HCT116 (cell line): ENCODE measurements around the gene MAP2K5. TPM values are rescaled to one million over a fixed set of nuclear protein-coding genes. Genes with fewer than 3 reads are reported as not detected.

ENCODE experiments used
- ATAC-seq: fragments of 200-7000 bp; cut with Tn5 transposase; 2 replicates; pipeline ENCODE4 v1.9.1; 2020; ENCODE audit warnings: mild to moderate bottlenecking, moderate library complexity
- BruUV-seq: library from RNA; stranded (reverse); fragments of 400-500 nt; replicated peaks from 2 replicates; lab custom pipeline; 2021; lab: Mats Ljungman, UMichigan
- CTCF ChIA-PET: fragments of 300-600 bp; sonication (Branson Sonifier 250); formaldehyde crosslinking; loops from one replicate; lab custom pipeline; 2021; ENCODE audit warnings: antibody characterized with exemption; lab: Charles Lee
- POLR2A ChIA-PET: fragments of 300-600, 350-600 bp; sonication (Branson Sonifier 250); formaldehyde crosslinking; loops from one replicate; lab custom pipeline; 2021; ENCODE audit warnings: antibody characterized with exemption; lab: Charles Lee
- RAD21 ChIA-PET, 2 experiments: fragments of 300-600 bp; sonication (Branson Sonifier 250); formaldehyde crosslinking; loops; one replicate each; lab custom pipeline; 2023; ENCODE audit warnings: low total read pairs in 2 of 2; ENCODE audit not compliant: uncharacterized antibody in 2 of 2, unreplicated experiment in 2 of 2, low non-redundant PET in 1 of 2; lab: Charles Lee
- DNase-seq: peaks from one replicate; pipeline ENCODE4 v3.0.0-alpha.2; 2010; ENCODE audit warnings: low read depth, low spot score
- H2AFZ ChIP-seq: fragments of 200-600 bp; shearing (Covaris generic), sonication (generic); 2 replicates; pipeline ENCODE4 v1.6.1; 2017; ENCODE audit warnings: low read depth, mixed run types, mixed read lengths, antibody characterized with exemption, low read length; ENCODE audit not compliant: poor library complexity, severe bottlenecking
- H3K27ac ChIP-seq: 2 replicates; pipeline ENCODE4 v1.5.1; 2012; ENCODE audit warnings: low read depth, low read length
- H3K27me3 ChIP-seq: fragments of 200-600 bp; sonication (generic); 2 replicates; pipeline ENCODE4 v1.6.1; 2016; ENCODE audit warnings: mixed run types, low read length, mixed read lengths; ENCODE audit not compliant: insufficient read depth
- H3K36me3 ChIP-seq, 2 experiments: fragments of 200-500 bp in 1 of 2; fragments of 200-600 bp in 1 of 2; sonication (Bioruptor generic) in 1 of 2; sonication (generic) in 1 of 2; 2 replicates each; pipeline versions ENCODE4 v1.5.1 to v1.6.1; 2014 to 2016; ENCODE audit warnings: low read length in 2 of 2, inconsistent platforms in 1 of 2, mixed read lengths in 1 of 2, mixed run types in 1 of 2; ENCODE audit not compliant: insufficient read depth in 2 of 2, control insufficient read depth in 1 of 2
- H3K4me1 ChIP-seq, 2 experiments: fragments of 200-600 bp in 1 of 2; sonication (generic) in 1 of 2; 2 replicates each; pipeline versions ENCODE4 v1.5.1 to v1.6.1; 2012 to 2017; ENCODE audit warnings: low read length in 2 of 2, inconsistent platforms in 1 of 2, mild to moderate bottlenecking in 1 of 2, mixed read lengths in 1 of 2, mixed run types in 1 of 2, moderate library complexity in 1 of 2; ENCODE audit not compliant: insufficient read depth in 2 of 2, control insufficient read depth in 1 of 2
- H3K4me2 ChIP-seq: fragments of 200-600 bp; sonication (generic); 2 replicates; pipeline ENCODE4 v1.6.1; 2017; ENCODE audit warnings: mixed run types, low read length, mixed read lengths
- H3K4me3 ChIP-seq, 2 experiments: fragments of 200-600 bp in 1 of 2; sonication (generic) in 1 of 2; replicated peaks in 1 of 2; 2 replicates each; pipeline ENCODE4 v1.5.1; 2011 to 2016; ENCODE audit warnings: low read length in 2 of 2, control low read depth in 1 of 2, low read depth in 1 of 2, mild to moderate bottlenecking in 1 of 2, mixed read lengths in 1 of 2, mixed run types in 1 of 2
- H3K79me2 ChIP-seq: fragments of 200-600 bp; sonication (generic); 2 replicates; pipeline ENCODE4 v1.6.1; 2017; ENCODE audit warnings: mild to moderate bottlenecking, mixed run types, low read length, moderate library complexity, mixed read lengths; ENCODE audit not compliant: insufficient read depth
- H3K9ac ChIP-seq: fragments of 200-600 bp; sonication (generic); 2 replicates; pipeline ENCODE4 v1.6.1; 2016; ENCODE audit warnings: low read length, mixed read lengths
- H3K9me2 ChIP-seq: fragments of 200-600 bp; sonication (generic), shearing (Covaris generic); 2 replicates; pipeline ENCODE4 v1.6.1; 2017; ENCODE audit warnings: mixed run types, mild to moderate bottlenecking, moderate library complexity; ENCODE audit not compliant: insufficient read depth
- H3K9me3 ChIP-seq, 2 experiments: fragments of 200-500 bp in 1 of 2; fragments of 200-600 bp in 1 of 2; sonication (Bioruptor generic) in 1 of 2; sonication (generic) in 1 of 2; 2 replicates each; pipeline ENCODE4 v1.6.1; 2014 to 2017; ENCODE audit warnings: low read length in 2 of 2, mixed read lengths in 2 of 2, inconsistent platforms in 1 of 2, low read depth in 1 of 2, mild to moderate bottlenecking in 1 of 2, mixed run types in 1 of 2, moderate library complexity in 1 of 2; ENCODE audit not compliant: control insufficient read depth in 1 of 2, insufficient read depth in 1 of 2
- H4K20me1 ChIP-seq: fragments of 200-600 bp; sonication (generic), shearing (Covaris generic); 2 replicates; pipeline ENCODE4 v1.6.1; 2017; ENCODE audit warnings: mixed run types, mild to moderate bottlenecking, moderate library complexity; ENCODE audit not compliant: insufficient read depth
- CEBPB ChIP-seq: IDR thresholded peaks from 2 replicates; pipeline ENCODE4 v1.6.1; 2012; ENCODE audit warnings: low read depth
- CTCF ChIP-seq, 3 experiments: fragments of 200-600 bp in 1 of 3; sonication (generic) in 1 of 3; IDR thresholded peaks in 2 of 3; conservative IDR thresholded peaks in 1 of 3; 2 replicates each; pipeline ENCODE4 v1.5.1; 2012 to 2017; ENCODE audit warnings: low read depth in 2 of 3, low read length in 2 of 3, antibody characterized with exemption in 1 of 3, borderline replicate concordance in 1 of 3, control low read depth in 1 of 3, mild to moderate bottlenecking in 1 of 3, mixed read lengths in 1 of 3, mixed run types in 1 of 3, moderate library complexity in 1 of 3; ENCODE audit not compliant: insufficient read depth in 1 of 3
- EGR1 ChIP-seq: IDR thresholded peaks from 2 replicates; pipeline ENCODE4 v1.6.1; 2012; ENCODE audit warnings: low read depth
- FOSL1 ChIP-seq: IDR thresholded peaks from 2 replicates; pipeline ENCODE4 v1.6.1; 2012; ENCODE audit warnings: low read depth
- POLR2A ChIP-seq: IDR thresholded peaks from 2 replicates; pipeline ENCODE4 v1.7.0; 2011; ENCODE audit warnings: borderline replicate concordance; ENCODE audit not compliant: insufficient read depth, insufficient read length; ENCODE audit errors: extremely low read depth
- SRF ChIP-seq: IDR thresholded peaks from 2 replicates; pipeline ENCODE4 v1.6.1; 2012; ENCODE audit warnings: low read depth
- YY1 ChIP-seq: IDR thresholded peaks from 2 replicates; pipeline ENCODE4 v1.6.1; 2011; ENCODE audit warnings: low read length, low read depth, moderate library complexity, mild to moderate bottlenecking; ENCODE audit not compliant: insufficient replicate concordance; ENCODE audit errors: extremely low read depth
- ZBTB33 ChIP-seq: IDR thresholded peaks from 2 replicates; pipeline ENCODE4 v1.6.1; 2011; ENCODE audit warnings: mild to moderate bottlenecking, low read length, moderate library complexity; ENCODE audit not compliant: insufficient replicate concordance; ENCODE audit errors: extremely low read depth
- intact Hi-C: fragments of 100-400 bp; cut with micrococcal nuclease; formaldehyde crosslinking; loops from 2 replicates; pipeline ENCODE4 v1.10.0; 2022
- total RNA-seq: library from RNA; stranded (reverse); gene quantifications from one replicate; pipeline ENCODE4 v1.2.1, GENCODE V29; 2021; ENCODE audit not compliant: unreplicated experiment

MAP2K5 gene
- total RNA-seq, 1 experiment from 2014 or later, result 15.6 TPM

DNA sequence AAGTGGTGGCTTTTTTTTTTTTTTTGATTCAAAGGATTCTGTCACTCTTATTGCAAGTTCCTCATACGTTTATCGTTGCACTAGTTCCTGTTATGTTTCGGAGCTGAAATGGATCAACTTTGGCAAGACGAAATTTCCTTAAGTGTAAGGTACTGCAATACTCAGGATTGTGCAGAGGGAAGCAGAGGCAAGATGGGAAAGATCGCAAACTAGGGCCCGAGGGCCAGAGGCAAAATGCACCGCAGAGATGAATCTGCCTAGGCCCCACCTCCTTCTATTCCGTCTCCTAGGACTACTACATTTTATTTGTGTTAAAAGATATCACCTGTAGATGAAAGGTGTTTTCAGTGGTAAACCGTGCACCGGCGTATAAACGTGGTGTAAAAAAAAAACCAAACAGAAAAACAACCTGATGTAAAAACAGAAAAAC lies 297.0 kb downstream of the MAP2K5 start:
- Histone ChIP-seq H3K4me3 (peak overlapping the region; percentile 29 to 72), H4K20me1 (no peaks in the 10 kb centered on the region), H3K79me2 (no peaks in the 10 kb centered on the region), H3K36me3 (no peaks in the 10 kb centered on the region), H3K4me1 (peaks cover 5 to 33% of the 10 kb centered on the region in 2 experiments; a peak in 3 of 4 replicates), H3K9ac (peak overlapping the region; percentile 80), H2AFZ (peak overlapping the region; percentile 92), H3K9me2 (no peaks in the 10 kb centered on the region), H3K27me3 (no peaks in the 10 kb centered on the region), H3K27ac (peak overlapping the region; percentile 25), H3K9me3 (no peaks in the 10 kb centered on the region), H3K4me2 (peak overlapping the region; percentile 98)
- ChIA-PET RAD21 (no interaction called here), CTCF (no interaction called here), POLR2A (no interaction called here)
- ATAC-seq (peak; percentile 59), DNase-seq (peak; percentile 34)
- intact Hi-C loops, result loop anchor here (10.0 kb wide), 3 partner anchors 315 to 595 kb away; partner anchors contain the start of gene C15orf61
- BruUV-seq, result no TSS peak
- TF ChIP-seq SRF, result no peak
- TF ChIP-seq CEBPB, result 0 out of 2 replicates have a peak, but pooled peaks have one; percentile 2
- no peak for TF ChIP-seq FOSL1
- no peak for TF ChIP-seq YY1
- no peak for TF ChIP-seq CTCF (IDR thresholded peaks at IDR 0.05 in 2 of 3, conservative IDR thresholded peaks at IDR 0.05 in 1 of 3; ENCODE audit: borderline replicate concordance in 1 of 3, insufficient read depth in 1 of 3, low read depth in 2 of 3, low read length in 2 of 3)
- TF ChIP-seq EGR1, result no peak
- TF ChIP-seq POLR2A, result no peak
- TF ChIP-seq ZBTB33, result no peak
